Smooth muscle cell (in vitro differentiated cells): ENCODE data around the gene KRTCAP2. TPM values are rescaled to one million over a fixed set of nuclear protein-coding genes. Genes with fewer than 3 reads are reported as not detected.

Experiments used
- DNase-seq: peaks from one replicate; lab custom pipeline; 2025; ENCODE audit not compliant: unreplicated experiment; lab: John Stamatoyannopoulos, UW
- H2AFZ ChIP-seq: fragments of 200-600 bp; sonication (generic); 2 replicates; pipeline ENCODE4 v1.6.0; 2016; ENCODE audit warnings: antibody characterized with exemption, low read depth, mild to moderate bottlenecking
- H3F3A ChIP-seq: fragments of 200-600 bp; sonication (generic); 2 replicates; pipeline ENCODE4 v1.6.0; 2017; ENCODE audit warnings: antibody characterized with exemption, low read depth
- H3K27ac ChIP-seq: fragments of 200-600 bp; sonication (generic); 2 replicates; pipeline ENCODE4 v1.5.1; 2016; ENCODE audit warnings: low read depth, mild to moderate bottlenecking
- H3K27me3 ChIP-seq: fragments of 200-600 bp; sonication (generic); 2 replicates; pipeline ENCODE4 v1.6.1; 2016; ENCODE audit warnings: low read depth, mild to moderate bottlenecking
- H3K36me3 ChIP-seq: fragments of 200-600 bp; sonication (generic); 2 replicates; pipeline ENCODE4 v1.5.1; 2016; ENCODE audit warnings: low read depth
- H3K4me1 ChIP-seq: fragments of 200-600 bp; sonication (generic); 2 replicates; pipeline ENCODE4 v1.5.1; 2016; ENCODE audit warnings: low read depth
- H3K4me2 ChIP-seq: fragments of 200-600 bp; sonication (generic); 2 replicates; pipeline ENCODE4 v1.6.0; 2016; ENCODE audit warnings: mild to moderate bottlenecking
- H3K4me3 ChIP-seq: fragments of 200-600 bp; sonication (generic); 2 replicates; pipeline ENCODE4 v1.5.1; 2016; ENCODE audit warnings: mild to moderate bottlenecking
- H3K79me2 ChIP-seq: fragments of 200-600 bp; sonication (generic); 2 replicates; pipeline ENCODE4 v1.6.0; 2016; ENCODE audit warnings: low read depth, mild to moderate bottlenecking
- H3K9ac ChIP-seq: fragments of 200-600 bp; sonication (generic); 2 replicates; pipeline ENCODE4 v1.6.0; 2016; ENCODE audit warnings: low read depth
- H3K9me3 ChIP-seq: fragments of 200-600 bp; sonication (generic); replicated peaks from 2 replicates; pipeline ENCODE4 v1.5.1; 2016; ENCODE audit warnings: low read depth
- H4K20me1 ChIP-seq: fragments of 200-600 bp; sonication (generic); 2 replicates; pipeline ENCODE4 v1.6.0; 2016; ENCODE audit warnings: low read depth
- WGBS: methylation state at CpG from one replicate; pipeline ENCODE4 v1.1.7; 2016; ENCODE audit warnings: low lambda C conversion rate; 5-methylcytosine and 5-hydroxymethylcytosine counted together
- polyA plus RNA-seq: library from polyadenylated mRNA; unstranded; fragments of >200 nt; fragmentation: Nextera tagmentation; extraction: Ambion mirVana; gene quantifications from 2 replicates; pipeline ENCODE4 v1.2.1, GENCODE V29; 2016
- total RNA-seq: library from RNA; depleted of rRNA; stranded (reverse); fragments of >200 nt; gene quantifications from 2 replicates; pipeline ENCODE4 v1.2.3, GENCODE V29; 2014
- TF ChIP-seq, protein P1 (sequence below): fragments of 200-600 bp; sonication (generic); IDR thresholded peaks from 2 replicates; pipeline ENCODE4 v1.5.1; 2017; ENCODE audit warnings: borderline replicate concordance, mild to moderate bottlenecking, antibody characterized with exemption; ENCODE audit not compliant: insufficient read depth, poor library complexity, severe bottlenecking

Gene KRTCAP2
- total and polyA plus RNA-seq, 2 experiments from 2014 or later: 283 to 607 TPM

DNA sequence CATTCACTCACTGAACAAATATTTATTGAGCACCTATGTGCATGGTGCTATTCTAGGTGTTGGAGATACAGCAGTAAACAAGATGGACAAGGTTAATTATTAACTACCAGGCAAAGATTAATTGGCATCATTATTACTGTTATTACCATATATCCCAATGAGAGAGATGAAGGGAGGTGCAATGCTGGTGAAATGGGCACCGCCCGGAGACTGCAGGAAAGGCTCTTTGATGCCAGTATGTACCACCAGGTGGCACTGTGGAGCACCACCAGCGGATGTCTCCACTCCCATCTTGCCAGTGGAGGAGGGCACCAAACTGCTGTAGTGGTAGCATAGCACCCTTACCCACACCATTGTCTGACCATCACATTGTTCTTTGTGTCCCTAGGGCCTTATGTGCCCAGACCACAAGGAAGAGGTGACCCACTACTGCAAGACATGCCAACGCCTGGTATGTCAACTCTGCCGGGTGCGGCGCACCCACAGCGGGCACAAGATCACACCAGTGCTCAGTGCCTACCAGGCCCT lies 3.5 kb upstream of the KRTCAP2 start:
- Histone ChIP-seq H3F3A (no peaks in the 10 kb centered on the region), H4K20me1 (no peaks in the 10 kb centered on the region), H3K4me2 (no peak overlapping the region), H3K36me3 (no peaks in the 10 kb centered on the region), H3K27me3 (no peaks in the 10 kb centered on the region), H3K9me3 (no peaks in the 10 kb centered on the region), H3K4me1 (peaks cover 5% of the 10 kb centered on the region), H3K9ac (no peak overlapping the region), H3K79me2 (peaks cover 8% of the 10 kb centered on the region), H3K27ac (no peak overlapping the region), H2AFZ (no peak overlapping the region), H3K4me3 (no peak overlapping the region)
- 70% methylated on average over 8 of the region's 8 CpGs for WGBS
- TF ChIP-seq, protein P1, sequence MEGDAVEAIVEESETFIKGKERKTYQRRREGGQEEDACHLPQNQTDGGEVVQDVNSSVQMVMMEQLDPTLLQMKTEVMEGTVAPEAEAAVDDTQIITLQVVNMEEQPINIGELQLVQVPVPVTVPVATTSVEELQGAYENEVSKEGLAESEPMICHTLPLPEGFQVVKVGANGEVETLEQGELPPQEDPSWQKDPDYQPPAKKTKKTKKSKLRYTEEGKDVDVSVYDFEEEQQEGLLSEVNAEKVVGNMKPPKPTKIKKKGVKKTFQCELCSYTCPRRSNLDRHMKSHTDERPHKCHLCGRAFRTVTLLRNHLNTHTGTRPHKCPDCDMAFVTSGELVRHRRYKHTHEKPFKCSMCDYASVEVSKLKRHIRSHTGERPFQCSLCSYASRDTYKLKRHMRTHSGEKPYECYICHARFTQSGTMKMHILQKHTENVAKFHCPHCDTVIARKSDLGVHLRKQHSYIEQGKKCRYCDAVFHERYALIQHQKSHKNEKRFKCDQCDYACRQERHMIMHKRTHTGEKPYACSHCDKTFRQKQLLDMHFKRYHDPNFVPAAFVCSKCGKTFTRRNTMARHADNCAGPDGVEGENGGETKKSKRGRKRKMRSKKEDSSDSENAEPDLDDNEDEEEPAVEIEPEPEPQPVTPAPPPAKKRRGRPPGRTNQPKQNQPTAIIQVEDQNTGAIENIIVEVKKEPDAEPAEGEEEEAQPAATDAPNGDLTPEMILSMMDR: peak; percentile 78
- peak; percentile 26 for DNase-seq

DNA sequence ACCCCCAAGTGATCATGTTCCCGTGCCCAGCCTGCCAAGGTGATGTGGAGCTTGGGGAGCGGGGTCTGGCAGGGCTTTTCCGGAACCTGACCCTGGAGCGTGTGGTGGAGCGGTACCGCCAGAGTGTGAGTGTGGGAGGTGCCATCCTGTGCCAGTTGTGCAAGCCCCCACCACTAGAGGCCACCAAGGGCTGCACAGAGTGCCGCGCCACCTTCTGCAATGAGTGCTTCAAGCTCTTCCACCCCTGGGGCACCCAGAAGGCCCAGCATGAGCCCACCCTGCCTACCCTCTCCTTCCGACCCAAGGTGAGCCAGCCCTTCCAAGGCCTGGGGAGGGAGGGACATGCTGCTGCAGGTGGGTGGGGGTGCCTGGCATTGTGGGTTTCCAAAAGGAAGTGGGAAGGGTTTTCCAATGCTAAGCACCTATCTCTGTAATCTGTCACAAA lies 2.8 kb upstream of the KRTCAP2 start:
- H3K36me3 ChIP-seq: no peaks in the 10 kb centered on the region

DNA sequence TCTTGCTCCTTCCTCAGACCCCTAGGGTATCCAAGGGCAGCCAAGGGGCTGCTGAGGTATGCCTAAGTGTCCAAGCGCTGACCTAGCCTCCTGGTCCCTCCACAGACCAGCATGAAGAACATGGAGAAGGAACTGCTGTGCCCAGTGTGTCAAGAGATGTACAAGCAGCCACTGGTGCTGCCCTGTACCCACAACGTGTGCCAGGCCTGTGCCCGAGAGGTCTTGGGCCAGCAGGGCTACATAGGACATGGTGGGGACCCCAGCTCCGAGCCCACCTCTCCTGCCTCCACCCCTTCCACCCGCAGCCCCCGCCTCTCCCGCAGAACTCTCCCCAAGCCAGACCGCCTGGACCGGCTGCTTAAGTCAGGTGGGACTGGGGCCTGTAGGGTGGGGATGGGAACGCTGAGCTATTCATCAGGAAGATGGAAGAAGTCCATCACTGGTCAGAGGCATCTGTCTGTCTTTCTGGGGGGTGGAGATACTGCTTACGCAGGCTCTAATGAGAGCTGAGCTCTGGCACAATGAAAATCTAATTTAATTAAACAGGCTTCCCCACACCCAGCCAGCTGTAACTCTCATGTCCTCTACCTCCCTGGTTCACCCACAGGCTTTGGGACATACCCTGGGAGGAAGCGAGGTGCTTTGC lies 2.3 kb upstream of the KRTCAP2 start:
- Histone ChIP-seq H3K27me3 (no peaks in the 10 kb centered on the region), H3K4me1 (peaks cover 5% of the 10 kb centered on the region), H3K4me3 (no peak overlapping the region), H3K27ac (no peak overlapping the region), H2AFZ (no peak overlapping the region), H3K9ac (no peak overlapping the region), H3K4me2 (no peak overlapping the region), H3F3A (no peaks in the 10 kb centered on the region), H3K9me3 (no peaks in the 10 kb centered on the region), H3K36me3 (no peaks in the 10 kb centered on the region), H3K79me2 (peaks cover 16% of the 10 kb centered on the region), H4K20me1 (no peaks in the 10 kb centered on the region)
- 88% methylated on average over 6 of the region's 12 CpGs for WGBS
- DNase-seq: no peak
- TF ChIP-seq, protein P1: no peak

More for the DNA sequence above, 2.8 kb upstream of the KRTCAP2 start:
- Histone ChIP-seq H3K4me2 (no peak overlapping the region), H3F3A (no peaks in the 10 kb centered on the region), H3K27me3 (no peaks in the 10 kb centered on the region), H4K20me1 (no peaks in the 10 kb centered on the region), H3K27ac (no peak overlapping the region), H3K9me3 (no peaks in the 10 kb centered on the region), H3K4me3 (no peak overlapping the region), H3K9ac (no peak overlapping the region), H2AFZ (no peak overlapping the region), H3K4me1 (peaks cover 5% of the 10 kb centered on the region), H3K79me2 (peaks cover 14% of the 10 kb centered on the region)
- TF ChIP-seq, protein P1: no peak
- no peak for DNase-seq
- 91% methylated on average over 7 of the region's 9 CpGs for WGBS
